HG02623 (cell line): ENCODE measurements around the gene FKBP1B.
"Not testable (repeated sequence)": the region's sequence is repeated elsewhere in the genome, so short reads cannot be mapped to it uniquely, and the experiment has no call there.

Experiments
- ATAC-seq: cut with Tn5 transposase; IDR thresholded peaks from one replicate; pipeline ENCODE4 v1.9.1; 2021; ENCODE audit warnings: moderate library complexity; ENCODE audit not compliant: unreplicated experiment

The FKBP1B gene

GRCh38 chr2:24058564-24059271 lies 9.2 kb downstream of the FKBP1B start:
- no peak for ATAC-seq

DNA sequence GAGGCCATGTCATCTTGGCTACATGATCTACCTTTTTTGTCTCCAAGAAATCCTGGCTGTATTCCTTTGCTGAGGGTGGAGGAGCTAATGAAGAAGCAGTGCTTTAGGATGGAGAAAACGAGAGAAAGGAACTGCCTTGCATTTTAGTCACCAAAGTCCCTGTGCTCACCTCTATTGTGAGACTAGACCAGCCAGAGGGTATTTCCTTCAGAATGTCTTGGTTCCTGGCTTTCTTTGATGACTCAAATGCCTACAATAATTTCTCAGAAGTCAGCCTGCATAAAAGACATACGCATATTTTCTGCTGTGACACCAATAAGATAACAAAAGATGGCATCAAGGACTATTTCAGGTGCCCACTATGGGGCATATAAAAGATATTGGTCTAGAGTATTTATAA lies 15.8 kb downstream of the FKBP1B start:
- ATAC-seq: no peak

- no peak for ATAC-seq
These were observed 22.7 kb downstream of the FKBP1B start for GRCh38 chr2:24072259-24072658.

DNA sequence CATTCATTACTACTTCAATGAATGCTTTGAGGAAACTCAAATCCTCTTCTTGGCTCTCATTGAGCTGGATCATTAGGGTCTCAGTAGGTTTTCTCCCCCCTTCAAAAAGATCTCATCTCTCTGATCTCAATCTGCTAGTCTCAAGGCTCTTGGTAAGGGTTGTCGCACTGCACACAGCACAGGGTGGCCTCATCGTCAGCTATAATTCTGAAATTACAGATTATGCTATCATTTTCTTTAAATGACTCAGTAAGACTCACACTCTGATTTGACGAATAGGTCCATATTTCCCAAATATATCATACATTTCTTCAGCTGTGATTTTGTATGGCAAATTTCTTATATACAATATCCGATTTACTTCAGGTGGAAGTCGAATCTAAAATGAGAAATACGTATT lies 24.3 kb downstream of the FKBP1B start:
- ATAC-seq: no peak

DNA sequence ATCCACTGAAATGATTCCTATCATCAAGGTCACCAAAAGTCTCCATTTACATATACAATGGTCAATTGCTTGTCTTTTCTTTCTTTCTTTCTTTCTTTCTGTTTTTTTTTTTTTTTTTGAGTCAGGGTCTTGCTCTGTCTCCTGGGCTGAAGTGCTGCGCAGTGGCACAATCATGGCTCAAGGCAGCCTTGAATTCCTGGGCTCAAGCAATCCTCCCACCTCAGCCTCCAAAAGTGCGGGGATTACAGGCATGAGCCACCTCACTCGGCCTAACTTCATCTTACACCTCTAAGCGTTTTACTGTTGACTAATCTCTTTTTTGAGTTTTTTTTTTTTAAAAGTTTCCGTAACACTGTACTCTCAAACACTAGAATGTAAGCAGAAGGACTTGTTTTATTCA lies 25.7 kb downstream of the FKBP1B start:
- ATAC-seq: no peak

GRCh38 chr2:24075915-24076848 lies 26.6 kb downstream of the FKBP1B start, which contains the start of gene SF3B6:
TSS of gene SF3B6 (minus strand) at chr2:24076326. CDS start at chr2:24076229, 97 bp downstream.
- peak; percentile 86 for ATAC-seq

DNA sequence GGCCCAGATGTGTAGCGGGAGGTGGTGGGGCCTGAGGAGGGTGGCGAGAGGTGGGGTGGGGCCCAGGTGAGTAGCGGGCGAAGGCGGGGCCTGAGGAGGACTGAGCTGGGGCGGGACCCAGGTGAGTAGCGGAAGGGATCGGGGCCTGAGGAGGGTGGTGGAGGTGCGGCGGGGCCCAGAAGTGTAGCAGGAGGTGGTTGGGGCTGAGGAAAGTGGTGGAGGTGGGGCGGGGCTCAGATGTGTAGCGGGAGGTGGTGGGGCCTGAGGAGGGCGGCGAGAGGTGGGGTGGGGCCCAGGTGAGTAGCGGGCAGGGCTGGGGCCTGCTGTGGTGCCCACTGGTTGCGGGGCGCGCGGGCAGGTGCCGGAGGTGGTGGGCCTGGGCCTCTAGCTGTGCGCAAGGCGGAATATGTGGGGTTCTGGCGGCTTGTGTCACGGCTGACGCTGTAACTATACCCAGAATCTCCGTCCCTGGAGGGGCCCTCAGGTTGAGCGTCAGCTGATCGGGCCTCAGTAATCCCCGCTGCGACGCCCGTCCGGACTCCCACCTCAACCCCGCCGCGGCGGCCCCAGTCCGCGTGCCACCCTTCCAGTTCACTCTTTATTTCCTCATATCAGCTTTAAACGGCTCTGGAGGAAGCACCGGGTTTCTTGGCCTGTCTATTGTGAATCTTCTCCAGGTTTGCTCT lies 27.5 kb downstream of the FKBP1B start:
- peak; percentile 6 for ATAC-seq

- ATAC-seq: no peak
These were observed 28.0 kb downstream of the FKBP1B start for GRCh38 chr2:24077535-24077877.

GRCh38 chr2:24077879-24078278 lies 28.3 kb downstream of the FKBP1B start:
- ATAC-seq: no peak

GRCh38 chr2:24080701-24081100 lies 31.2 kb downstream of the FKBP1B start:
- ATAC-seq: no peak

DNA sequence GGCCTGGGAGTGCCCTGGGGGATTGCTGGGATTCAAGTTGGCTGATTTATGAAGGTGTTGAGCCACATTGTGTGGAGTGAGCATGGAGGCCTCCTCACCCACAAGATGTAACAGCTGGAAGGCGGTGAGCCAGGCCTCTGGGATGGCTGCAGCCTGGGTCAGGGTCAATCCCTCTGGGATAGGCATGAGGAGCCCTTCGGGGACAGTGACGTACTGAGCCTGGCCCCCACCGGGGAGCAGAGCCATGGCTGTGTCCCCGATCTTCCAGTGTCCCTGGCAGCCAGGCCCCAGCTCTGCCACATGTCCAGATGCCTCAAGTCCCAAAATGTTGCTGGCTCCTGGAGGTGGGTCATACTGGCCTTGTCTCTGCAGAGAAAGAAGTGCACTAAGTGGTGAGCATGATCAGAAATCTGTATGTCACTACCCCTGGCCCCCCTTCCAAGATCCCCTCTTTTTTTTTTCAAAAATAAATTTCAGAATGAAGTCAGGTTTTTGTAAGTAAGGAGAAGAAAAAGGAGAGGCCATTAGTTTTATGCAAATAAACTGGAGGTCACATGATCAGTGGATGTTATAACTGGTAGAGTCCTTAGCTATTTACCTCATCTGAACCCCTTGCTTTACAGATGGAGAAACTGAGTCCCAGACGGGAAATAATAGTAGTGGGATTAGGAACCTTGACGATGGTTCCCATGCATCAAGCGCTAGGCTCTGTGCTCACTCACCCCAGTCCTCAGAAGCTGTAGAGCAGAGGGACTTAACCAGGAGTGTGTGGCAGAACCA lies 33.4 kb downstream of the FKBP1B start:
- ATAC-seq: no peak

GRCh38 chr2:24083567-24084385 lies 34.2 kb downstream of the FKBP1B start:
- ATAC-seq: peak; percentile 64

DNA sequence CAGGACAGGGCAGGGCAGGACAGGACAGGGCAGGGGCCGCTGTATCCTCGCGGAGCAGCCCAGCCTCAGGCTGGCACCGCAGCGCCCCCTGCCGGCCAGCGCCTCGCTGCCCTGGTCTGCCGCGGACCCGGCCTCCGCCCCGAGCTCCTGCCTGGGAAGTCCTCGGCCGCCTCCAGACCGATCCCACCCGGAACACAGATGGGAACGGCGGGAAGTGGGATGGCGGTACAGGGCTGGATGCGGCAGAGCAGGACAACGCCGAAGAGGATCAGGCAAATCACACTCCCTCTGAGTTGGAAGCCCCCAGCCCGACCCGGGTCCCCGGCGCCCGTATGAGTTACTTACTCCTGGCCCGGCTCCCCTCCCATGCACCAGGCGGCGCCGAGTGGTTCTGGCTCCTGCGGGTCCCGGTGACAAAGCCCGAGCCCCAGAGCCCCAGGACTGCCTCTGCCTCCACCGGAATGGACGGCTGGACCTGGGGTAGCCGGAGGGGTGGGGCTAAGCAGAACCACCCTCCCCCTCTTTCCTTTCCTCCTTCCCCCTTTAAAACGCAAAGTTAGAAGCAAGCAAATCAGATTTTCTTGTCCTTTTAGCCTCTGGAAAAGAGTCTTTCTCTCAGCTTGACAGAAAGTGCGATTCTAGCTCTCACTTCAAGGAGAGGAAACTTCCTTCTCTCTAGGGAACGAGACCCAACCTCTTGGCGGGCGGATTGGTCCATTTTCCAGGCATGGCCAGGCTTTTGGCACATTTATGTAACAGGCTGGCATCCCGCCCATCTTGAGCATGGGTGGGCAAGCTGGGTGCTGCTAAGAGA lies 35.1 kb downstream of the FKBP1B start, which contains the start of gene TP53I3:
Gene TP53I3, minus strand, starts transcription at position 449 of the 814 bp plus-strand sequence. CDS start 508 bp downstream, outside the sequence.
- ATAC-seq: peak; percentile 77

DNA sequence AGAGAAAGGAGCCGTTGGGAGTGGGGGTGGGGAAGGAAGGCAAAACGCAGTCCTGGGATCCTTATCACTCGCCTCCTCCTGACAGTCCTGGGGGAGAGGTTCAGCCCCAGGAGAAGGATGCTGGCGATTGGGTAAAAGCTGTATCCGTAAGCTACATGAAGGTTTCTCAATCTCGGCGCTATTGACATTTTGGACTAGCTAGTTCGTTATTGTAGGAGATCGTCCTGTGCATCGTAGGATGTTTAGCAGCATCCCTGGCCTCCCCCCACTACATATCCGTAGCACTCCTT lies 35.6 kb downstream of the FKBP1B start:
- ATAC-seq: no peak

DNA sequence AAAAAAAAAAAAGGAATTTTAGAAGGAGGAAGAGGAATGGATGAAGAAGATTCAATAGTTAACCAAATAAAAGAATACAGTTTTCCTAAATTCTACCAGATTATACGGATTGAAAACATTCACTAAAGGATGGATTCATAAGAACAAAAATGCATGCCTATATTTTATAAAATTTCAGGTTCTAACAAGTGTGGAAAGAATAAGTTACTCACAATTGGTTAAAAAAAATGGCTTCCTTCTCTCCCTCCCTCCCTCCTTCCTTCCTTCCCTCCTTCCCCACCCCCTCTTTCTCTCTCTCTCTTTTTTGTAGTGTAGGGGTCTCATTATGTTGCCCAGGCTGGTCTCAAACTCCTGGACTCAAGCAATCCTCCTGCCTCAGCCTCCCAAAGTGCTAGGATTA lies 36.7 kb downstream of the FKBP1B start:
- no peak for ATAC-seq

- no peak for ATAC-seq
These were observed 37.5 kb downstream of the FKBP1B start for GRCh38 chr2:24087032-24087431.

DNA sequence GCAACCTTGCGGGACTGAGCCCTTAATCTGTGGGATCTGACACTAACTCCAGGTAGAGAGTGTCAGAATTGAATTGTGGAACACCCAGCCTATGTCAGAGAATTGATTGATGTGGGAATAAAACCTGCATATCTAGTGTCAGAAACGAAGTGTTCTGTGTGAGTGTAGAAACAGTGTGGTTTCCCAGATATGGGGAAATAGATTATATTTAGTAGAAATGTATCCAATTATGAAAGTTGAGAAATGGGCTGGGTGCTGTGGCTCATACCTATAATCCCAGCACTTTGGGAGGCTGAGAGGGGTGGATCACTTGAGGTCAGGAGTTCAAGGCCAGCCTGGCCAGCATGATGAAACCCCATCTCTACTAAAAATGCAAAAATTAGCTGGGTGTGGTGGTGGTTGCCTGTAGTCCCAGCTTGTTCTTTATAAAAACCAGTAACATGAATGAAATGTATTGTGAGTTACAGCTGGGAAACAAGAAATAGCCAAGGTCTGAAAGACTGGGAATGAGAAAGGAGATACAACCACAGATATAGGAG lies 39.3 kb downstream of the FKBP1B start:
- no peak for ATAC-seq

- not testable (repeated sequence) for ATAC-seq
These were observed 43.7 kb downstream of the FKBP1B start for GRCh38 chr2:24093270-24093669.

DNA sequence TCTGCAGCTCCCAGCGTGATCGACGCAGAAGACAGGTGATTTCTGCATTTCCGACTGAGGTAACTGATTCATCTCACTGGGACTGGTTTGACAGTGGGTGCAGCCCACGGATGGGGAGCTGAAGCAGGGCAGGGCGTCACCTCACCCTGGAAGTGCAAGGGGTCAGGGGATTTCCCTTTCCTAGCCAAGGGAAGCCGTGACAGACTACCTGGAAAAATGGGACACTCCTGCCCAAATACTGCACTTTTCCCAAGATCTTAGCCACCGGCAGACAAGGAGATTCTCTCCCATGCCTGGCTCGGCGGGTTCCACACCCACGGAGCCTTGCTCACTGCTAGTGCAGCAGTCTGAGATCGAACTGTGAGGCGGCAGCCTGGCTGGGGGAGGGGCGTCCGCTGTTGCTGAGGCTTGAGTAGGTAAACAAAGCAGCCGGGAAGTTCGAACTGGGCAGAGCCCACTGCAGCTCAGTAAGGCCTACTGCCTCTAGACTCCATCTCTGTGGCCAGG lies 45.7 kb downstream of the FKBP1B start:
- ATAC-seq: not testable (repeated sequence)
